SK-N-MC (cell line): ENCODE data around the gene HPCAL1.

Experiments
- EZH2 ChIP-seq: fragments of 200-600 bp; sonication (generic); IDR thresholded peaks from one replicate; pipeline ENCODE4 v1.6.1; 2017; ENCODE audit warnings: antibody characterized with exemption
- POLR2AphosphoS5 ChIP-seq: IDR thresholded peaks from 2 replicates; pipeline ENCODE4 v1.6.1; 2012; ENCODE audit warnings: mild to moderate bottlenecking, low read depth, low read length, borderline replicate concordance

GRCh38 chr2:10449838-10450691, 147.4 kb downstream of the HPCAL1 start:
- TF ChIP-seq POLR2AphosphoS5 (no peak), EZH2 (no peak)
